Endothelial cell of umbilical vein (primary cell): ENCODE data around the gene SLC25A34. TPM values are rescaled to one million over a fixed set of nuclear protein-coding genes. Genes with fewer than 3 reads are reported as not detected.

Experiments
- BruUV-seq: library from RNA; stranded (reverse); fragments of 400-500 nt; replicated peaks from 2 replicates; lab custom pipeline; 2021; lab: Mats Ljungman, UMichigan
- CTCF ChIA-PET: fragments of 300-600, 350-600 bp; sonication (Branson Sonifier 250); formaldehyde crosslinking; loops from one replicate; lab custom pipeline; 2021; ENCODE audit warnings: antibody characterized with exemption, inconsistent platforms; lab: Charles Lee
- POLR2A ChIA-PET: fragments of 300-600, 350-600 bp; sonication (Branson Sonifier 250); formaldehyde crosslinking; loops from one replicate; lab custom pipeline; 2021; ENCODE audit warnings: antibody characterized with exemption, inconsistent platforms; lab: Charles Lee
- DNase-seq: peaks from one replicate; pipeline ENCODE4 v3.0.0-alpha.2; 2011; ENCODE audit warnings: low read depth, low spot score
- FAIRE-seq: peaks from 2 replicates; lab custom pipeline; 2011; peaks lifted over from hg19 to GRCh38; lab: Jason Lieb, UNC
- H2AFZ ChIP-seq: 2 replicates; pipeline ENCODE4 v1.6.0; 2012; ENCODE audit warnings: low read depth, low read length, control low read depth, inconsistent platforms
- H3K27ac ChIP-seq: 2 replicates; pipeline ENCODE4 v1.5.1; 2011; ENCODE audit warnings: low read depth, mild to moderate bottlenecking, control low read depth, low read length, moderate library complexity; ENCODE audit not compliant: insufficient read depth
- H3K27me3 ChIP-seq, 2 experiments: 2 replicates each; pipeline versions ENCODE4 v1.6.0 to v1.6.1; 2011; ENCODE audit warnings: low read length in 2 of 2, mixed read lengths in 1 of 2; ENCODE audit not compliant: control insufficient read depth in 2 of 2, insufficient read depth in 2 of 2
- H3K36me3 ChIP-seq, 2 experiments: 2 replicates in 1 of 2; 3 replicates in 1 of 2; pipeline ENCODE4 v1.5.1; 2011; ENCODE audit warnings: low read length in 2 of 2, mild to moderate bottlenecking in 1 of 2, moderate library complexity in 1 of 2; ENCODE audit not compliant: control insufficient read depth in 2 of 2, insufficient read depth in 2 of 2; ENCODE audit errors: extremely low read depth in 1 of 2
- H3K4me1 ChIP-seq: 3 replicates; pipeline ENCODE4 v1.5.1; 2011; ENCODE audit warnings: mild to moderate bottlenecking, low read length; ENCODE audit not compliant: control insufficient read depth, insufficient read depth; ENCODE audit errors: extremely low read depth
- H3K4me2 ChIP-seq: 2 replicates; pipeline ENCODE4 v1.6.1; 2011; ENCODE audit warnings: low read length, control low read depth, mixed read lengths; ENCODE audit not compliant: insufficient read depth
- H3K4me3 ChIP-seq, 3 experiments: fragments of 200-600 bp in 1 of 3; sonication (generic), shearing (Covaris generic) in 1 of 3; replicated peaks in 1 of 3; 2 replicates each; pipeline ENCODE4 v1.5.1; 2011 to 2016; ENCODE audit warnings: control low read depth in 3 of 3, low read length in 3 of 3, mild to moderate bottlenecking in 2 of 3, inconsistent platforms in 1 of 3, low read depth in 1 of 3, moderate library complexity in 1 of 3; ENCODE audit not compliant: insufficient read depth in 1 of 3
- H3K79me2 ChIP-seq: 2 replicates; pipeline ENCODE4 v1.6.0; 2012; ENCODE audit warnings: low read length, inconsistent platforms; ENCODE audit not compliant: control insufficient read depth, insufficient read depth
- H3K9ac ChIP-seq: replicated peaks from 2 replicates; pipeline ENCODE3; 2011; ENCODE audit warnings: low read length, control low read depth; ENCODE audit not compliant: insufficient read depth; ENCODE audit errors: extremely low read depth
- H3K9me1 ChIP-seq: replicated peaks from 3 replicates; pipeline ENCODE4 v1.6.0; 2011; ENCODE audit warnings: mild to moderate bottlenecking, low read length; ENCODE audit not compliant: control insufficient read depth, insufficient read depth; ENCODE audit errors: extremely low read depth
- H3K9me3 ChIP-seq: replicated peaks from 2 replicates; pipeline ENCODE4 v1.5.1; 2012; ENCODE audit warnings: low read length, inconsistent platforms; ENCODE audit not compliant: control insufficient read depth, insufficient read depth
- H4K20me1 ChIP-seq: replicated peaks from 2 replicates; pipeline ENCODE3; 2011; ENCODE audit warnings: mild to moderate bottlenecking, low read length; ENCODE audit not compliant: control insufficient read depth, insufficient read depth; ENCODE audit errors: extremely low read depth
- CTCF ChIP-seq, 2 donors: IDR thresholded peaks; 1 replicate in 1 of 2; 2 replicates in 1 of 2; pipeline ENCODE4 v1.5.1; 2011; ENCODE audit warnings: low read length in 2 of 2, mild to moderate bottlenecking in 2 of 2, moderate library complexity in 2 of 2, control low read depth in 1 of 2, inconsistent platforms in 1 of 2, low read depth in 1 of 2; ENCODE audit not compliant: insufficient read depth in 1 of 2; ENCODE audit errors: extremely low read depth in 1 of 2
- EZH2 ChIP-seq: IDR thresholded peaks from 2 replicates; pipeline ENCODE4 v1.6.1; 2012; ENCODE audit warnings: borderline replicate concordance, low read depth, mild to moderate bottlenecking, moderate library complexity, low read length, inconsistent platforms; ENCODE audit not compliant: severe bottlenecking
- FOS ChIP-seq: IDR thresholded peaks from 2 replicates; pipeline ENCODE4 v1.6.1; 2011; ENCODE audit warnings: mild to moderate bottlenecking, low read length, moderate library complexity, borderline replicate concordance; ENCODE audit not compliant: insufficient read depth
- GATA2 ChIP-seq: IDR thresholded peaks from 2 replicates; pipeline ENCODE4 v1.7.0; 2011; ENCODE audit warnings: low read depth, mild to moderate bottlenecking, moderate library complexity, mixed read lengths, low read length; ENCODE audit not compliant: insufficient read length, insufficient read depth
- JUN ChIP-seq: IDR thresholded peaks from 2 replicates; pipeline ENCODE4 v1.6.1; 2011; ENCODE audit warnings: borderline replicate concordance, low read depth; ENCODE audit not compliant: insufficient read length, insufficient read depth
- MYC ChIP-seq: IDR thresholded peaks from one replicate; pipeline ENCODE4 v1.6.1; 2011; ENCODE audit warnings: mild to moderate bottlenecking, low read depth, low read length
- POLR2AphosphoS5 ChIP-seq: IDR thresholded peaks from 2 replicates; pipeline ENCODE4 v1.6.1; 2012; ENCODE audit warnings: low read depth, mild to moderate bottlenecking, control low read depth, low read length, moderate library complexity; ENCODE audit not compliant: insufficient read depth
- dilution Hi-C: fragments of 300-500 bp; cut with MboI; formaldehyde crosslinking; loops from one replicate; pipeline ENCODE4 v1.15.0; 2019; ENCODE audit warnings: low sequenced_read_pairs; ENCODE audit not compliant: extremely low pct_ligation_motif_present
- intact Hi-C: fragments of 100-400 bp; cut with micrococcal nuclease; formaldehyde crosslinking; loops from one replicate; pipeline ENCODE4 v1.10.0; 2022
- polyA plus RNA-seq, 4 experiments: library from polyadenylated mRNA; depleted of rRNA in 3 of 4; stranded (reverse) in 3 of 4; unstranded in 1 of 4; fragments of >200 nt; gene quantifications; 2 replicates each; pipeline versions ENCODE4 v1.2.1 to v1.2.3, GENCODE V29; 2011 to 2012; ENCODE audit warnings: missing spikeins in 1 of 4
- total RNA-seq: library from RNA; stranded (reverse); gene quantifications from 2 replicates; pipeline ENCODE4 v1.2.3, GENCODE V29; 2021

Gene SLC25A34
- total and polyA plus RNA-seq, 2 donors (not counting 3 experiments of a cell fraction or from before 2014, with no cell fraction given): 0.90 to 1.1 TPM

DNA sequence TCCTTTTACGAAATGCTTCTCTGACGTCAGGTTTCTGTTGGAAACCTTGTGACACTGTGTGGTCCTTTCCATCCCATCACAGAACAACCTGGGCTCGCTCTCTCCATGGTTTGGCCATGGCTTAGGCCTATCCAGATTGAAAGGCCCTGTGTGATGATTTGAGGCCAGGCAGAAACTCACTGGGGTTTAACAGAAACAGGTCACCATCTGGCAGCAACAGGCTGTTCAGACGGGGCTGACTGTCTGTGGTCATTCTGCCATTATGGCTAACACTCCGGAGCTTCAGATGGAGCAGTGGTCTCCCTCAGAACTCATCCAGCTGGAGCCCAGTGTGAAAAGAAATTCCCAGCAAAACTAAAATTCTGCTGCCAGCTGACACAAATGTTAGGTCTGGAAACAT, 42.7 kb upstream of the SLC25A34 start:
- intact Hi-C loops (no loop called here), dilution Hi-C loops (no loop called here)
- H3K36me3 ChIP-seq: peaks cover 0 to 2% of the 10 kb centered on the region in 2 experiments
- H3K4me2 ChIP-seq: no peak overlapping the region
- H3K27ac ChIP-seq: no peak overlapping the region
- no peak overlapping the region for H2AFZ ChIP-seq
- H3K9me1 ChIP-seq: no peaks in the 10 kb centered on the region
- H4K20me1 ChIP-seq: no peaks in the 10 kb centered on the region
- H3K4me1 ChIP-seq: peaks cover 17% of the 10 kb centered on the region
- H3K27me3 ChIP-seq: no peaks in the 10 kb centered on the region
- H3K4me3 ChIP-seq: no peak overlapping the region
- DNase-seq: no peak
- FAIRE-seq: no peak
- TF ChIP-seq FOS: no peak
- TF ChIP-seq POLR2AphosphoS5: no peak
- TF ChIP-seq MYC: no peak
- no peak for TF ChIP-seq CTCF (IDR thresholded peaks at IDR 0.05; ENCODE audit: extremely low read depth in 1 of 2, insufficient read depth in 1 of 2, low read depth in 1 of 2, low read length in 2 of 2)
- TF ChIP-seq EZH2: no peak
- TF ChIP-seq JUN: no peak
- no peak for TF ChIP-seq GATA2
- peaks cover 56% of the 10 kb centered on the region for H3K79me2 ChIP-seq
- H3K9ac ChIP-seq: no peak overlapping the region
- ChIA-PET CTCF (no interaction called here), POLR2A (no interaction called here)
- no peaks in the 10 kb centered on the region for H3K9me3 ChIP-seq
- BruUV-seq: no TSS peak
